Gastroesophageal sphincter (tissue), 3 donors: Measurements from ENCODE around the gene CXorf65.

Experiments used
- POLR2AphosphoS5 ChIP-seq: sonication (generic); formaldehyde crosslinking; IDR thresholded peaks from one replicate; pipeline ENCODE4 v1.6.1; 2017; ENCODE audit warnings: antibody characterized with exemption
- TF ChIP-seq, protein P1 (sequence below), 4 experiments: fragments of 200-600 bp in 2 of 4; fragments of 450-650 bp in 2 of 4; sonication (generic) in 1 of 4; IDR thresholded peaks; one replicate each; pipeline ENCODE4 v1.5.1; 2017 to 2019; ENCODE audit warnings: antibody characterized with exemption in 4 of 4, mild to moderate bottlenecking in 2 of 4, moderate library complexity in 2 of 4

DNA sequence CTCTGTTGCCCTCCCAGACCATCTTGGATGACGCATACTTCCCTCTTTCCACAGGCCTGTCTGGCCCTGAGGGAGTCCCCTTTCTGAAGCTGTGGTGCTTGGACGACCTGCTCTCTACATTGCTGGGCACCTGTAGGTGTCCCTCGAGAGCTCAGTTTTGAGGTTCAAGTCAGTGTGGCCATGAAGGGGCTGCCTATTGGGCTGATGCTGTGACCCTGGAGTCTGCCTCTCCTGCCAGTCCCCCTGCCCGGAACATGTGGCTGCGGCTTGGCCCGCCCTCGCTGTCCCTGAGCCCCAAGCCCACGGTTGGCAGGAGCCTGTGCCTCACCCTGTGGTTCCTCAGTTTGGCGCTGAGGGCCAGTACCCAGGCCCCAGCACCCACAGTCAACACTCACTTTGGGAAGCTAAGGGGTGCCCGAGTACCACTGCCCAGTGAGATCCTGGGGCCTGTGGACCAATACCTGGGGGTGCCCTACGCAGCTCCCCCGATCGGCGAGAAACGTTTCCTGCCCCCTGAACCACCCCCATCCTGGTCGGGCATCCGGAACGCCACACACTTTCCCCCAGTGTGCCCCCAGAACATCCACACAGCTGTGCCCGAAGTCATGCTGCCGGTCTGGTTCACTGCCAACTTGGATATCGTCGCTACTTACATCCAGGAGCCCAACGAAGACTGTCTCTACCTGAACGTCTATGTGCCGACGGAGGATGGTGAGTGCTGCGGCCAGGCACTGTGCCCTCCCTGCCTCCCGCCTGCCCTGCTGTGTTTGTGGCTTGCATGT is 41.1 kb upstream of the CXorf65 start:
- TF ChIP-seq, protein P1, sequence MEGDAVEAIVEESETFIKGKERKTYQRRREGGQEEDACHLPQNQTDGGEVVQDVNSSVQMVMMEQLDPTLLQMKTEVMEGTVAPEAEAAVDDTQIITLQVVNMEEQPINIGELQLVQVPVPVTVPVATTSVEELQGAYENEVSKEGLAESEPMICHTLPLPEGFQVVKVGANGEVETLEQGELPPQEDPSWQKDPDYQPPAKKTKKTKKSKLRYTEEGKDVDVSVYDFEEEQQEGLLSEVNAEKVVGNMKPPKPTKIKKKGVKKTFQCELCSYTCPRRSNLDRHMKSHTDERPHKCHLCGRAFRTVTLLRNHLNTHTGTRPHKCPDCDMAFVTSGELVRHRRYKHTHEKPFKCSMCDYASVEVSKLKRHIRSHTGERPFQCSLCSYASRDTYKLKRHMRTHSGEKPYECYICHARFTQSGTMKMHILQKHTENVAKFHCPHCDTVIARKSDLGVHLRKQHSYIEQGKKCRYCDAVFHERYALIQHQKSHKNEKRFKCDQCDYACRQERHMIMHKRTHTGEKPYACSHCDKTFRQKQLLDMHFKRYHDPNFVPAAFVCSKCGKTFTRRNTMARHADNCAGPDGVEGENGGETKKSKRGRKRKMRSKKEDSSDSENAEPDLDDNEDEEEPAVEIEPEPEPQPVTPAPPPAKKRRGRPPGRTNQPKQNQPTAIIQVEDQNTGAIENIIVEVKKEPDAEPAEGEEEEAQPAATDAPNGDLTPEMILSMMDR (IDR thresholded peaks at IDR 0.05), result no peak
- no peak for TF ChIP-seq POLR2AphosphoS5
